Measurements from ENCODE around the gene ANAPC2.

The ANAPC2 gene

DNA sequence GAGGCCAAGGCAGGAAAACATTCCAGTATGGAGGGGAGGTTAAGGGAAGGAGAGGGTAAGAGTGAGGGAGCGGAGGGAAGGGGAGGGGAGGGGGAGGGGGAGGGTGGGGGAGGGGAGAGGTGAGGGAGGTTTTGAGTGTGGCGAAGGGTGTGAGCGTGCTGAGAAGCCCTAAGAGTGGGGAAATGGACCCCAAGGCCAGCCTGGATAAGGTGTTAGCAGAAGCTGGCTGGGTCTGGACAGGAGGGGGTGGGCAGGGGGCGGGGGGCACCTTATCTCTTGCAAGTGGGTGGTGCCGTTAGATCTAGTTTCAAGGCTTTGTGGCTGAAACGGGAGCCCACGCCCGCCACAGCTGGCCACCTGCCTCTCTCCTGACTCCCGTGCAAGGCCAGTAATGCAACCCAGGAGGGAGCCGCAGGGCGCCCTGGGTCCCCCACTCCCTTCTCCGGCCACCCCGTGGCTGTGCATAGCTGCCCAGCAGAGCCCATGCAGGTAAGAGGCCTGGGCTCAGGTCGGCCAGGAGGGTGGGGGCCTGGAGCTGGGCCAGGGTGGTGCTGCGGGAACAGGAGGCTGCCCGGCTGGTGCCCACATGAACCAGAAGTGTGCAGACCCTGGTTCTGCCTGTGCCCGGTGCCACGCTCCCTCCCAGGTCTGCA is 39.6 kb upstream of the ANAPC2 start:
- DNase-seq (ENCODE audit: low read depth in 2 of 2, low spot score in 1 of 2) = no peak

DNA sequence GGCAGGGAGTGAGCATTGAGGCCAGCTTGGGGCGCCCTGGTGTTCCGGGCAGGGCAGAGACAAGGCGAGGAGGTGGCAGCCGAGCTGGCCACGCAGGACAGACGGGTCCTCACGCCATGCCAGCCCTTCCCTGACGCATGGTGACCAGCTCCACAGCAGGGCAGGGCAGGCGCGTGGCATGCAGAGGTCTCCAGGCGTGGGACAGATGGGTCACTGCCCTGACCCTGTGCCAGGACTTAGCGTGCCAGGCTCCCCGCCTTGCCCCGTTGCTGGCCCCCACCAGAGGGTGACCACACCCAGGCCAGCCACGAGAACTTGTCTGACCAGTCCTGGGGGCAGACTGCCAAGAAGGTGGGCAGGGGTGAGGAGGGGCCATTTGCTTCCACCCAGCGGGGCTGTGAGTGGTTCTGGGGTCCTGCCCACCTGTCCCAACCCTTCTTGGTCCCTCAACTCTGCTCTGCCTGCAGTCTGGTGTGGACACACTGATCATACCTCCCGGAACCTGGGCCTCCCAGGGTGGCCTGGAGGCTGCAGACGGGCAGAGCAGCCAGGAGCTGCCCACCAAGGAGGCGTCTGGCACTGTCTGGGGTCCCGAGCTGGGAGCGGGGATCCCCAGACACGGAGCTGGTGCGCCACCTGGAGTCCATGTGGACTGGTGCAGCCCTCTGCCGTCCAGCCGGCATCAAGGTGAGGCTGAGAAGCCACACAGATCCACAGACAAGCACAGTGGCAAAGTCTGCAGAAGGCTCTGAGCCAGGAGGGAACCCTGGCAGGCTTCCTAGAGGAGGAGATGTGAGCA is 38.9 kb upstream of the ANAPC2 start, which contains the start of gene RNF224:
TSS of gene RNF224 (plus strand) at position 449 of the 799 bp plus-strand sequence. CDS start 834 bp downstream, outside the sequence.
- DNase-seq (ENCODE audit: low read depth in 2 of 2, low spot score in 1 of 2) = peak; percentile 58 to 65

DNA sequence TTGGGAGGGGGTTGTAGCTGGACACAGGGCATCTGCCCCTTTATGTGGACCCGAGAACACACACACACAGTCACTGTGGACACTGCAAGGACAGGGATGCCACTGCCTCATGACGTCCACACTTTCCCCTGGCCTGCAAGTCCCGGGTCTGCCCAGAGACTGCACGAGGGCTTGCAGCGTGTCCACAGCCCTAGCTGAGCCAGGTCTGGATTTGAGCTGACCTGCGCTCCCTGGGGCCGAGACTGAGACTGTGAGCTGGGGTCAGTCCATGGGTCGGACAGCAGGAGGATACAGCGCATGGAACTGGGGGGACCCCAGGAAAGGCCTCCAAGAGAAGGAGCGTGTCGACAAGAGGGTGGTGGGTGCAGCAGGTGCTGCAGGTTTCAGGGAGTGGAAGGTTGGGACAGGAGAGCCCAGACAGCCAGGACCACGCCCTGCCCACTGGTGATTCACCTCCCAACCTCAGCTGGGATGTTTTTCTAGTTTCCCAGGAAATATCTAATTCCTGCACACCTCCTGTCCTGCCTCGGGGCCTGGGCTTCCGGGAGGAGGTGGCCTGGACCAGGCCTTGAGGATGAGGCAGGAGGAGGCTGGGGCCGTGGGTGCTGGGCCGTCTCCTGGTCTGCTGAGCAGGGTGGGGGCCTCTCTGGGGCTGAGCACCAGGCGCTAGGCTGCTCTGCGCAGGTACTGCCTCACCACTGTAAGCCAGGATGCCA is 38.1 kb upstream of the ANAPC2 start:
- no peak for DNase-seq (ENCODE audit: low read depth in 2 of 2, low spot score in 1 of 2)

DNA sequence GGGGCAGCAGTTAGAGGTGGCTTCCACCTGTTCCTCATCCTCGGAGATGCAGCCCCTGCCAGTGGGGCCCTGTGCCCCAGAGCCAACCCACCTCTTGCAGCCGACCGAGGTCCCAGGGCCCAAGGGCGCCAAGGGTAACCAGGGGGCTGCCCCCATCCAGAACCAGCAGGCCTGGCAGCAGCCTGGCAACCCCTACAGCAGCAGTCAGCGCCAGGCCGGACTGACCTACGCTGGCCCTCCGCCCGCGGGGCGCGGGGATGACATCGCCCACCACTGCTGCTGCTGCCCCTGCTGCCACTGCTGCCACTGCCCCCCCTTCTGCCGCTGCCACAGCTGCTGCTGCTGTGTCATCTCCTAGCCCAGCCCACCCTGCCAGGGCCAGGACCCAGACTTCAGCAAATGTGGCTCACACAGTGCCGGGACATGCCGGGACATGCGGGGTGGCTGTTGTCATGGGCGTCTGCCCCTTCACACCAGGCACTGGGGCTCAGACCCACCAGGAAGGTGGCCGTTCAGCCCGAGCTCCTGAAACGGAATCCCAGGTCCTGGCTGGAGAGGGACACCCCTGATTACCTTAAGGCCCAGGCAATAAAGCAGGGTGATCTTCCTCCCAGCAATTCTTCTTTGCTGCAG is 37.5 kb upstream of the ANAPC2 start:
- no peak for DNase-seq (ENCODE audit: low read depth in 2 of 2, low spot score in 1 of 2)

DNA sequence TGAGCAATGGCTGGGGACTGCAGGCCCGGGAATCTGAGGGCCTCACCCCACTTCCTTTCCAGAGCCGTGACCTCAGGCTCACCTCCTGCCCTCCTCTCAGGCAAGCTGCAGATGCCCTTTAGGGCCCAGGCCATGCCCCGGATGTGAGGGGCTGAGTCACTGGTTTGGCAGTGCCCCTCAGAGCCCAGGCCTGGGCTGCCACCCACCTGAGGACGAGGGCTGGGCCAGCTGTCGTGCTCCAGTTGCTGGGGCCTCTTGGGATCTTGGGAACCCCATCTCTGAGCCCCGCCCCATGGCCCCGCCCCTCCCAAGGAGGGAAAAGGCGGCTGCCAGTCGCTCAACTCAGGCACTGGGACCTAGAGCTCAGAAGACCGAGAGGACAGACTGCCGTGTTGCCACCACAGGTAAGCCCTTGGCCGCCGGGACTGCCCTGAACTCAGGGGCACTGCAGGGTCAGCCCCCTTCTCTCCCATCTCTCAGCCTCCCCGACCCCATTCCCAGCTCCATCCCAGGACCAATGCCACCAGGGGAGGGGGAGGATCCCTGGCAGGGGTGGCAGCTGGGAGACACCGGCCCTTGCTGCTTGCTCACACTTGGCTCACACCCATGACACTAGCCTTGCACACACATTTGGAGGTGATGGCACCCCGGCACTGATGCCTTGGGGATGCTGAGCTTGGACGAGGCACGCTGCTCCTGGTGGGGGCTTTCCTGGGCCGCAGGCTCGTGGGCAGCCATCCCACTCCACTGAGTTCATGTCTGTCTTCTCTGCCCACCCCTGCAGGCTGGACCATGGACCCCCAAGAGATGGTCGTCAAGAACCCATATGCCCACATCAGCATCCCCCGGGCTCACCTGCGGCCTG is 36.7 kb upstream of the ANAPC2 start, which contains the start of gene CYSRT1:
TSS of gene CYSRT1 (plus strand) at position 345 of the 865 bp plus-strand sequence. CDS start at position 793, 448 bp downstream.
- no peak for DNase-seq (ENCODE audit: low read depth in 2 of 2, low spot score in 1 of 2)

DNA sequence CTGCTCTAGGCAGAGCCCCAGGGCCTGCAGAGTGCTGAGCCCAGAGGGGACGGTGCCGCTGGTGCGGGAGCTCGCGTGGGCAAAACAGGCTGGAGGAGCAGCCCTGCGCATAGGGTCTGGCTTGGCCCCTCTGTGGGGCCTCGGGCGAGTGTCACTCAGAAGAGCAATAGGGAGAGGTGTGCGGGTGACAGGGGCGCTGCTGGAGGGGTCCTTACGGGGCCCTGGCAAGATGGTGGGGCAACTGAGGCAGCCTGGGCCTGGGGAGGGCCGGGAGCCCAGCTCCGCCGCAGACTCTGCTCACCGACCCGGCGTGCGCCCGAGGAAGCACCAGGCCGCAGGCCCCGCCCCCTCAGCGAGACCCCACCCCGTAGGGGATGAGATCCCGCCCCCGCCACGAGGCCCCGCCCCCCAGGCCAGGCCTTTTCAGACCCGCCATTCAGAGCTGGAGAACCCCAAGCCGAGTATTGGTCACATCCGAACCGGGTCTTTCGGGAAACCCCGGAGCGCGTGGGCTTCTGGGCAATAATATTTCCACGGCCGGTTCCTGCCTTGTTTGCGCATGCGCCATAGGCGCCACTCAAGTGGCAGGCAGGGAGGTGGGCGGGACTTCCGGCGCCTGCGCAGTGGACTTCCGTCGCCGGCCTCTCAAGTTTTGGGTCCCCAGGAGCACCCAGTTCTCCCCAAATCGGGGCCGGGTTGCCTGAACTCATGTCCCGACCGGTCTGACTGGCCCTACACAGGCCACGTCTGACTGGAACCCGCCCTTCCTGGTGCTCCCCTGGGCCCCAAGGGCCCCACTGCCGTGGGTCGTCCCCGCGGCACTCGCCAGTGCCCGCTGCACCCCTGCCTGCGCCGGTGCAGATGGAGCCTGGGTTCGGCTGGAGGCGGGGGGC is 35.0 kb upstream of the ANAPC2 start:
- peak; percentile 96 to 97 for DNase-seq (ENCODE audit: low read depth in 2 of 2, low spot score in 1 of 2)

DNA sequence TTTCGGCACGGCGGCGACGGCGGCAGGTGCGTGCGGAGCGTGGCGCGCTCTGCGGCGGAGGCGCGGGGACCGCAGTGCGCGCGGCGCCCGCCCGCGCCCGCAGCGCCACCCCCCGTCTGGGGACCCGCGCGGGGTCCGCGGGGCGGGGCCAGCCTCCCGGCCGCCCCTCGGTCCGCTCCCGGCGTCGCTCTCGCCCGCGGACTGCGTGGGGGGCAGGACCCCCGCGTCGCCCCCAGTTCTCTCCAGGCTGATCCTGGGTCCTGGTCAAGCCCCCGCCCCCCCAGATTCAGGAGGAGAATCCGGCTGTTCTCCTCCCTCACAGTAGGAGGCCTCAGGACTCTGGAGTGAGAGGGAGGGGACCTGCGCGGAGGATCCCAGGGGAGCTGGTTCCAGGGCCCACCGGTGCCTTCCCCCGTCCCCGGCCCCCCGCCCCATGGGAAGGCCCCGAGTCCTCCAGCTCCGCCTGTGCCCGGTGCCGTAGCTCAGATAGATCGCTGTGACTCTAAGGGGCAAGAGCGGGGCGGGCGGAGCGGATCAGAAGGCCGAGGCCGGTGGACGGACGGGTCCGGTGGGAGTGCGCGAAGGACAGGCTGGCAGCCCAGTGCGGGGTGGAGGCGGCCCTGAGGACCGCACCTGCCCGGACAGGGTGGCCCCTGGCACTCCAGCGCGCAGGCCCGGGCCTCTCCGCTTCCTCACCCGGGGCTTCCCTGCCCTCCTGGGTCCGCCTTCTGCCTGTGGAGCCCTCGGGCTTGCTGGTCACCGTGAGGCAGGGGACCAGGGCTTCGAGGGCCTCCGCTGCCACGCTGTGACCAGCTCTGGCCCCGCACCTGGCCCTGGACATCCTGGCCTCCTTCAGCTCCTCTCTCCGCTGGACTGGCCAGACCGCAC is 34.1 kb upstream of the ANAPC2 start, which contains the start of gene RNF208:
TSS of gene RNF208 (minus strand) at position 51 of the 888 bp plus-strand sequence. CDS start 1,028 bp downstream, outside the sequence.
- no peak for DNase-seq (ENCODE audit: low read depth in 2 of 2, low spot score in 1 of 2)

DNA sequence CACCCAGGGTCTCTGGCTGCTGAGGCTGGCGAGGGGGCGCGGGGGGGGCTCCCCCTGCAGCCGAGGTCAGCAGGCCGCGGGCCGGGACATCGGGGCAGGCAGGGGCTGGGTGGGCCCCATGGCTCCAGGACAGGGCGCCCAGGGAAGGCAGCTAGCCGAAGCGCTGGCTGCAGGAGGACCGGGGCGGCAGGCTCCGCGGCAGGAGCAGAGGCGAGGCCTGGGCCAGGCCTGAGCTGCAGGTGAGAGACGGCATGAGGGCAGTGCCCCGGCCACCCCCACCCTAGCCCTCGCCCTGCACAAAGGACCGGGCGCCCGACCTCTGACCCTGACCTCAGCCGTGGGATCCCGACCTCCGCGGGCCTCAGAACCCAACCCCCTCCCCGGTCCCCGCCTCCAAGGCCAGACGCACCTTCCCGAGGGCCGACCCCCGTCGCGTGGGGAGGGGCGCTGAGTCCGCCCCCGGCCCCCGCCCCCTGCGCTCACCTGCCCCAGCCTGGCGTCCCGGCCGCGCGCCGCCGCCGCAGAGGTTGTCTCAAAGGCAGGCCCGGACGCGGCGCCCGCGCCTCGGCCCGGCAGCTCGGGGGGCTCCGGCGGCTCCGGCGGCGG is 33.2 kb upstream of the ANAPC2 start:
- DNase-seq (ENCODE audit: low read depth in 2 of 2, low spot score in 1 of 2) = no peak

DNA sequence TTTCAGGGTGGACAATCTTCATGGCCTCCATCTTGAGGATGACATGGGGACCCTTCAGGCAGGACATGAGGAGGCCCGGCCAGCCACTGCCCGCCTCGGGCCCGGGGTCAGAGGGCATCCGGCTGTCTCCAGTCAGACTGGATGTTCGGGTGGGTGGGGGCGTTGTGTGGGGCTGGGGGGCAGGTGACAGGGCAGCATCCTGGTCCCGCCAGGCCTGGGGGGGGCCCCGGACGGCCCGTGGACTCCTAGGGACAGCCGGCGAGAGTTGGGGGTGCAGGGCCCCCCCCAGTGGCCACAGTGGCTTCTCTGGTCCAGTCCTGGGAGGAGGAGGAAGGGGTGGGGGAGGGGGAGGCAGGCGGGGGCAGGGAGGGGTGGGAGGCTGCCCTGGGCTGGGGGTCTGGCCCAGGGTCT is 32.7 kb upstream of the ANAPC2 start:
- DNase-seq (ENCODE audit: low read depth in 2 of 2, low spot score in 1 of 2) = no peak

DNA sequence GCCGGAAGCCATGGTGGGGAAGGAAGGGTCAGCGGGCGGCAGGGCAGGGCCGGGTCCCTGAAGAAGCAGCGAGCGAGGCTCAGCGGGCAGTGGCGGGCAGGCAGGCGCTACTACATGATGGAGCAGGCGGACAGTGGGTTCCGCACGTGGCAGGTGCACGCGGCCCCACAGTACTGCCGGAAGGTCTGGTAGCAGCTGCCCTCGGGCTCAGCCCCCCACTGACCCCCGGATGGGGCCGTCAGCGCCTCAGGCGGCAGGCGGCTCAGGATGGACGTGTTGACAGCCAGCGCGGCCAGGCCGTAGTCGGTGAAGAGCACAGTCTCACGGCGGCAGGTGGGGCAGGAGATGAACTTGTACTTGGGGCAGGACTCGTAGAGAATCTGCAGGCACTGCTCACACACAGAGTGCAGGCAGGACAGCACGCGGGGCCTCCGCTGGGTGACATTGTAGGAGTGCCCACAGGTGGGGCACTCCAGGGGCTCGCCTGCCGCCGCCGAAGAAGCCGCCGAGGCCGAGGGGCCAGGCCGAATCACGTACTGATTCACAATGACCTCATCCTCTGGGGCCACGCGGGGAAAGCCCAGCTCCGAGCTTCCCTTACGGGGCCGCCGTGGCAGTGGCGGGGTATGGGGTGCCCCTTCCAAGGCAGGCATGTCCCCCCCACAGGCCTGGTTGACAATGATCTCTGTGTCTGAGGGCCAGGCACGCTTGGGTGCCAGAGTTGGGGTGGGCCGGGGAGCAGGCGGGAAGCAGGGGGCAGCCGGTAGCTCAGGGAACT is 32.1 kb upstream of the ANAPC2 start:
- DNase-seq (ENCODE audit: low read depth in 2 of 2, low spot score in 1 of 2) = no peak

DNA sequence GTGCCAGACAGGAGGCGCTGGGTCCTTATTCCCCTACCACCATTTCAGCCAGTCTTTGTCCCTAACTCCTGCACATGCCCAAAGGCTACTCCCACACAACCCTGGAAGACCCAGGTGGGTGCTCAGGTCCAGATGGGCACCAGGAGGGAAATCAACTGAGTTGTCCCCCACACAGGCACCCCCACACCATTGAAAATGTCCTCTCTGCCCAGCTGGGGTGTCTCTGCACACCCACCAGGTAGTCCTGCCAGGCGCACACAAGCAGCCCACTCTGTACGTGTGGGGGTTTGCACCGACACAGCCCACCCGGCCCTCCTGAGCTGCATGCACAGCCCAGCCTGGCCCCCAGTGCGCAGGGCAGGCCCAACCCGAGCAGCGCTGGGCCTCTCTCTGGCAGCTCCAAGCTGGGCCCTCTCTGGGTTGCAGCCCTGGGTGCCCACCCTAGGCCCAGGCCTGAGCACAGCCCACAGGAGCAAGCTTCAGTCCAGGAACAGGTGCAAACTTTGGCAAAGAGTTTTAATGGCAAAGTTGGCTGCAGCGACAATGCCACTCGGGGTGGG is 31.5 kb upstream of the ANAPC2 start:
- DNase-seq (ENCODE audit: low read depth in 2 of 2, low spot score in 1 of 2) = no peak

DNA sequence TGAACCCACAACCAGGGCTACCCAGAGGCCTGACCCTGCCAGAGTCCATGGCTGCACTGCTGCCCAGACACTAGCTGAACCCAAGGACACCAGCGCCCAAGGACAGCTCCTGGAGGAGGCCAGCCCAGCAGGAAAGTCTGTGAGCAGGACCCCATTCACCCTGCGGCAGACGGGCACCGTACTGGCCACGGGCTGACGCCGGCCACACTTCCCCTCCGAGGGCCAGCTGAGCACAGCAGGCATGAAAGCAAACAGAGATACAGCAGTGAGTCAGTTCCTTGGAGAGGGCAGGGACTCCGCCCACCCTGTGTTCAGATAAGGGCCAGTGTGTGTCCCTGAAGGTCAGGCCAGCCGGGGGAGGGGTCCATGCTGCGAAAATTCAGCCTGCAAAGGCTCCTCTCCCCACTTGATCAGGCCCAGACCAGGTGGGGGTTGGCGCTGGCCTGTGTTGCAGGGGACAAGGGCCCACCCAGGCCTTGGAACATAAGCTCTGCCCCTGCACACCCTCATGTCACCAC is 30.5 kb upstream of the ANAPC2 start:
- no peak for DNase-seq (ENCODE audit: low read depth in 2 of 2, low spot score in 1 of 2)

DNA sequence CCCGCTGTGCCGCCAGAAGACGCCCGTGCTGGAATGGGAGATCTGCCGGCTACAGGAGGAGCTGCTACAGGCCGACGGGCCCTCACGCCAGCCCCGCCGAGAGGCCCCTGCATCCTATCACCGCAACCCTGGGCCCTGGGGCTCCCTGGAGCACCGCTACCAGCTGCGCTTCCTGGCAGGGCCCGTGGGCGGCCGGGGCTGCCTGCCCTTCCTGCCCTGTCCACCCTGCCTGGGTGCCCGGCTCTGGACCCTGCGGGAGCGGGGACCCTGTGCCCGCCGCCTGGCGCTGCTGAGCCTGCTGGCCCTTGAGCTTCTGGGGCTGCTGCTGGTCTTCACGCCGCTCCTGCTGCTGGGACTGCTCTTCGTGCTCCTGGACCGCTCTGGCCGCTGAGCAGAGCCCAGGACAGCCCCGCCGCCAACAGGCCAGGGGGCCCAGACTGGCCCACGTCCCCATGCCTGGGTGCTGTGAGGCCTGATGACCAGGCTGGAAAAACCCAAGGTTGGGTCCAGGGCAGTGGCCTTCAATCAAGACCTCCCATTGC is 29.9 kb upstream of the ANAPC2 start:
- DNase-seq (ENCODE audit: low read depth in 2 of 2, low spot score in 1 of 2) = no peak

DNA sequence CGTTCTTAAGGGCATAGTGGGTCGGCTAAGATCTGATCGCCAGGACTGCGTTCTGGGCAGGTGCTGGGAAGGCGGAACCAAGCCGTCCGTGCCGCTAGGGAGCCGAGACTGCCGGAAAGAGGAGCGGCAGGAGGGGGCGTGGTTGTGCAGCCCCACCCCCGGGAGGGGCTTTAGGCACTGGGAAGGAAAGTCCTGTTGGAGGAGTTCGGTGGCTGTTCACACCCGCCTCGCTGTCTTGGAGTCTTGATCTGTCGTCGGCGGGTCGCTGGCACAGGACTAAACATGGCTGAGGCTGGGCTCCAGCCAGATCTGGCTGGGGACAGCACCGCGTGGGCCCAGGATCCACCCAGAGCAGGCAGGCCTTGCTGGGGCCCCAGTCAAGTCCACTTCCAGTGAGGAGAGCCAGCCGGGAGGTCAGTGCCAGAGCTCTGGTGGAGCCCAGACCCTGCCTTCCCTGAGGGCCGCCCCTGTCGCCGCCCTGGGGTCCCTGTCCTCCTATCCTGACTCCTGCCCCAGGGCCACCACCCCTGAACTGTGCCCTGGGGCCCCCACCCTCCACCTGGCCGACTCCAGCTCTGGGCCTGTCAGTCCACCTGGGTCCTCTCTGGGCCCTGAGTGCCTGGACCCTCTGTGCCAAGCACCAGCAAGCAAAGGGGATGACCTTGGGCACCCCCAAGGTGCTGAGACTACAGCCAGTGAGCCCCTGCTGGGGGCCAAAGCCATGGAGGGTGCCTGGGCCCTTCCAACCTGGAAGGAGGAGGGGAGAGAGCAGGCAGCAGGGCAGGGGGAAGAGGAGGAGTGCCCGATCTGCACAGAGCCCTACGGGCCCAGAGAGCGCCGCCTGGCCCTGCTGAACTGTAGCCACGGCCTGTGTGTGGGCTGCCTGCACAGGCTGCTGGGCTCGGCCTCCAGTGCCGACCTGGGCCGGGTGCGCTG is 29.2 kb upstream of the ANAPC2 start:
- DNase-seq (ENCODE audit: low read depth in 2 of 2, low spot score in 1 of 2) = no peak
